DMS153 (cell line): ENCODE results near the gene SMIM24.
A peak's percentile ranks its signal among the peaks of the same experiment; 100 is the strongest.
"Not testable (repeated sequence)": the region's sequence is repeated elsewhere in the genome, so short reads cannot be mapped to it uniquely, and the experiment has no call there.

Experiments used
- DNase-seq: peaks from one replicate; lab custom pipeline; 2025; lab: John Stamatoyannopoulos, UW

Gene SMIM24

GRCh38 chr19:3480383-3481091 lies at the start of gene SMIM24:
TSS of gene SMIM24 (minus strand) at chr19:3480525. CDS start at chr19:3480463, 62 bp downstream.
- DNase-seq: peak; percentile 37

GRCh38 chr19:3529299-3529698 lies 49.0 kb upstream of the SMIM24 start:
- DNase-seq: not testable (repeated sequence)

GRCh38 chr19:3528539-3529211 lies 48.4 kb upstream of the SMIM24 start:
- no peak for DNase-seq

- DNase-seq: no peak
Measured at GRCh38 chr19:3528080-3528479, 47.8 kb upstream of the SMIM24 start.

- DNase-seq: no peak
Measured at GRCh38 chr19:3527238-3527910, 47.0 kb upstream of the SMIM24 start.

- no peak for DNase-seq
Measured at GRCh38 chr19:3526507-3527237, 46.3 kb upstream of the SMIM24 start.

- no peak for DNase-seq
Measured at GRCh38 chr19:3524904-3525451, 44.7 kb upstream of the SMIM24 start.

- DNase-seq: no peak
Measured at GRCh38 chr19:3524078-3524842, 43.9 kb upstream of the SMIM24 start.

- DNase-seq: no peak
Measured at GRCh38 chr19:3523361-3524077, 43.2 kb upstream of the SMIM24 start.

GRCh38 chr19:3522421-3523360 lies 42.4 kb upstream of the SMIM24 start:
- DNase-seq: no peak

GRCh38 chr19:3521104-3521445 lies 40.8 kb upstream of the SMIM24 start:
- DNase-seq: no peak

GRCh38 chr19:3520166-3521103 lies 40.1 kb upstream of the SMIM24 start:
- DNase-seq: no peak

GRCh38 chr19:3519126-3519525 lies 38.8 kb upstream of the SMIM24 start:
- no peak for DNase-seq

GRCh38 chr19:3518659-3519058 lies 38.3 kb upstream of the SMIM24 start:
- no peak for DNase-seq

- no peak for DNase-seq
Measured at GRCh38 chr19:3518255-3518654, 37.9 kb upstream of the SMIM24 start.

GRCh38 chr19:3517638-3518037 lies 37.3 kb upstream of the SMIM24 start:
- no peak for DNase-seq

GRCh38 chr19:3516675-3517207 lies 36.4 kb upstream of the SMIM24 start:
- peak; percentile 81 for DNase-seq

GRCh38 chr19:3515891-3516422 lies 35.6 kb upstream of the SMIM24 start:
- no peak for DNase-seq
